Measurements from ENCODE around the gene RNGTT.

The RNGTT gene

GRCh38 chr6:88712243-88712936 is 251.0 kb downstream of the RNGTT start:
- DNase-seq: no peak

DNA sequence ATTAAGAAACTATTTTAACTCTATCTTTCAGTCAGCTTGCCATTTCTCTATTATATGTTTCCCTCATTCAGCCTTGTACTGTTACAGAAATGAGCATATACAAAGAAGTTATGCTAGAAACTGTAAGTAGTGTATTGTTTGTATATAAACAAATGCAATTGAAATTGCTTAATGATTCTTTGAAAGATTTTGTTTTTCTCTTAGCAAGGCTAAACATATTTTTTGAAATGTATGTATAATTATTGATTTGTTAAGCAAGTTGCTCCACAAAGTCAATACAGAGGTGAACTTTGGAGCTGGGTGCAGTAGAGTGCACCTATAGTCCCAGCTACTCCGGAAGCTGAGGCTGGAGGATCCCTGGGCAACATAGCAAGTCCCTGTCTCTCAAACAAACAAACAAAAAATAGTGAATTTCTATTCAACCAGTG is 253.6 kb downstream of the RNGTT start:
- DNase-seq: no peak

GRCh38 chr6:88708197-88708744 is 255.1 kb downstream of the RNGTT start:
- no peak for DNase-seq

- DNase-seq: no peak
Measured at GRCh38 chr6:88705601-88706000, 257.8 kb downstream of the RNGTT start.

GRCh38 chr6:88704980-88705379 is 258.4 kb downstream of the RNGTT start:
- no peak for DNase-seq

- no peak for DNase-seq
Measured at GRCh38 chr6:88702956-88703556, 260.4 kb downstream of the RNGTT start.

GRCh38 chr6:88698661-88699060 is 264.8 kb downstream of the RNGTT start:
- no peak for DNase-seq

DNA sequence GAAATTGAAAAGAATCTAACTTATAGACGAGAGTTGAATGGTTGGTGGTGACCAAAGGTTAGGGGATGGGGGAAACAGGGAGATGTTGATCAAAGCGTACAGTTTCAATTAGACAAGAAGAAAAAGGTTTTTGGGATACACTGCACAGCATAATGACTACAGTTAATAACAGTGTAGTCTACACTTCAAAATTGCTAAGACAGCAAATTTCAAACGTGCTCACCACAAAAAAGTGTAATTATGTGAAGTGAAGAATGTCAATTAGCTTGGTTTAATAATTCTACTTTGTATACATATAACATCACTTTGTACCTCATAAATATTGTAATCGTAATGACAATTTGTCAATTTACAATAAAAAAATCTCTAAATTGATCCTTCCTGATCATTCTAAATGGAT is 267.5 kb downstream of the RNGTT start:
- DNase-seq: no peak

DNA sequence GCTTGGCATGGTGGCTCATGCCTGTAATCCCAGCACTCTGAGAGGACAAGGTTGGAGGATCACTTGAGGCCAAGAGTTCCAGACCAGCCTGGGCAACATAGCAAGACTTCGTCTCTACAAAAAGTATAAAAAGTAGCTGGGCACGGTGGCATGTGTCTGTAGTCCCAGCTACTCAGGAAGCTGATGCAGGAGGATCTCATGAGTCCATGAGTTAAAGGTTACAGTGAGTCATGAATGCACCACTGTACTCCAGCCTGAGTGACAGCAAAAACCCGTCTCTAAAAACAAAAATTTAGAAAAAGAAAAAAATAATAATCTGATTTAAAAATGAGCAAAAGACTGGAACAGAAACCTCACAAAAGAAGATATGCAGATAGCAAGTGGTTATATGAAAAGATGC is 279.7 kb downstream of the RNGTT start:
- DNase-seq: no peak

DNA sequence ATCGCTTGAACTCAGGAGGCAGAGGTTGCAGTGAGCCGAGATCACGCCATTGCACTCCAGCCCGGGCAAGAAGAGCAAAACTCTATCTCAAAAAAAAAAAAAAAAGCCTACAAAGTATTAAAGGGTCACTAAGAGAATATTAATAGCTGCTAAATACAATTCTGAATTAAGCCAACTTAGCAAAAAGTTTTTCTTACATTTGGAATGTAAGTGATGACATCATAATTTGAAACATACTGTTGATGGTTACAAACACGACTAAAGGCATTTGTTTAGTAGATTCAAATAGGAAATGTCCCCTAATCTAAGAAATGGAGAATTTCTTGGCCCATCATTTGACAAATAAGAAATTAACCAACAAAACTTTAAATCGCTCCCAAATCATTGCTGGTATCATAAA is 282.8 kb downstream of the RNGTT start:
- DNase-seq: no peak

DNA sequence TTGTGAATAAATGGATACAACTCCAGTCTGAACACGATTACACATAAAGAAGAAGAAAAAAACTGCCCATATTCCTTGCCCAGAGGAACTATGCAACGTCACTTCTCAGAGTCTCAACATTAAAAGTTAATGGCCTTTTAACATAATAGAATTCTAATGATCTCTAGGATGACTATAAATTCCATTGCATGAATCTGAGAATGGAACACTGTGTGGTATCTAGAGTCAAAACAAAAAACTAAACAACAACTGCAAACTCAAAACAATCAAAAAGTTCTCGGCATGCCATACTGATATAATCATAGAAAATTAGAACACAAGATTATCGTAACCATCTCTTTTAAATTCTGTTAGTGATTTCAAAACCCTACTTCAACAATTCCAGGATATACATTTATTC is 283.6 kb downstream of the RNGTT start:
- DNase-seq: no peak

GRCh38 chr6:88677356-88677755 is 286.1 kb downstream of the RNGTT start:
- DNase-seq: no peak

DNA sequence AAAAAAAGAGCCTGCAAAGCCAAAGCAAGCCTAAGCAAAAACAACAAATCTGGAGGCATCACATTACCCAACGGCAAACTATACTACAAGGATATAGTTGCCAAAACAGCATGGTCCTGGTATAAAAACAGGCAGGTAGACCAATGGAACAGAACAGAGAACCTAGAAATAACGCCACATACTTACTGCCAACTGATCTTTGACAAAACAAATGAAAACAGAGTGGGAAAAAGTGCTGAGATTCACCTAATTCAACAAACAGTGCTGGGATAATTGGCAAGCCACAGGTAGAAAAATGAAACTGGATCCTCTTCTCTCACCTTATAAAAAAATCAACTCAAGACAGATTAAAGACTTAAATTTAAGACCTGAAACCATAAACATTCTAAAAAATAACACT is 291.8 kb downstream of the RNGTT start:
- no peak for DNase-seq

DNA sequence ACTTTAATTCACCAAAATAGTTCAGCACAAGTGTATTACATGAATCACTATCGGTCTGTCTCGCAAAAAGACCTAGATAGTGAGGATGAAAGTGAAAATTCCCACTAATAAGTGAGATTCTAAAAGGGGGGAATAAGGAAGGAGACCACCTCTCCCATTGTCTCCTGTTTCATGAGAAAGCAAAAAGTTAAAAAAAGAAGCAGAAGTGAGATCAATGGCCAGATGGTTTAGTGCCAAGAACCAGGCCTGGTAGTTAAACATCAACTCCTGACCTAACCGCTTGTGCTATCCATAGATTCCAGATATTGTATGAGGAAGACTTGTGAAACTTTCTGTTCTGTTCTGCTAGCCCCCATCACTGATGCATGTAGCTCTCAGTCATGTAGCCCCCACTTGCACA is 293.0 kb downstream of the RNGTT start:
- DNase-seq: no peak

DNA sequence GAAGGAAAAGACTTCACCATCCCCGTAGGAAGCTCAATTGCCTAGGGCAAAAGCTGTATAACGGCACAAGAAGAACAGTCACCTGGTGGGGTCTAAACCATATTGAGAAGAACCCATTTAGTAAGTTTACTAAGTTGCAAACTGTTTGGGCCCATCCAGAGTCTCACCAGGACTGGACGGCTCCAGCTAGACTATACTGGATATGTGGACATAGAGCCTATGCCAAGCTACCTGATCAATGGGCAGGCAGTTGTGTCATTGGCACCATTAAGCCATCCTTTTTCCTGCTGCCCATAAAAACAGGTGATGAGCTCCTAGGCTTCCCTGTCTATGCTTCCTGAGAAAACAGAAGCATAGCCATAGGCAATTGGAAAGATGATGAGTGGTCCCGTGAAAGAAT is 293.9 kb downstream of the RNGTT start:
- no peak for DNase-seq

GRCh38 chr6:88666901-88667300 is 296.5 kb downstream of the RNGTT start:
- no peak for DNase-seq

DNA sequence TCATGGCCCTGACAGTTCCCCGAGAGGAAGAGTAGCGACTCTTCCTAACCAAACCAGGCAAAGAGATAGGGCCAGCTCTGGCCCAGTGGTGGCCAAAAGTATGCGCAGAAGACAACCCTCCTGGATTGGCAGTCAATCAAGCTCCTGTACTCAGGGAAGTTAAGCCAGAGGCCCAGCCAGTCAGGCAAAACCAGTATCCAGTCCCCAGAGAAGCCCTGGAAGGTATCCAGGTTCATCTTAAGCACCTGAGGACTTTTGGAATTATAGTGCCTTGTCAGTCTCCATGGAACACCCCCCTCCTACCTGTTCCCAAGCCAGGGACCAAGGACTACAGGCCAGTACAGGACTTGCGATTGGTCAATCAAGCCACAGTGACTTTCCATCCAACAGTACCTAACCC is 298.3 kb downstream of the RNGTT start:
- DNase-seq: no peak

GRCh38 chr6:88663801-88664200 is 299.6 kb downstream of the RNGTT start:
- DNase-seq: no peak

GRCh38 chr6:88662653-88663174 is 300.7 kb downstream of the RNGTT start:
- no peak for DNase-seq

- DNase-seq: no peak
Measured at GRCh38 chr6:88662163-88662580, 301.2 kb downstream of the RNGTT start.

- no peak for DNase-seq
Measured at GRCh38 chr6:88661136-88661535, 302.3 kb downstream of the RNGTT start.

DNA sequence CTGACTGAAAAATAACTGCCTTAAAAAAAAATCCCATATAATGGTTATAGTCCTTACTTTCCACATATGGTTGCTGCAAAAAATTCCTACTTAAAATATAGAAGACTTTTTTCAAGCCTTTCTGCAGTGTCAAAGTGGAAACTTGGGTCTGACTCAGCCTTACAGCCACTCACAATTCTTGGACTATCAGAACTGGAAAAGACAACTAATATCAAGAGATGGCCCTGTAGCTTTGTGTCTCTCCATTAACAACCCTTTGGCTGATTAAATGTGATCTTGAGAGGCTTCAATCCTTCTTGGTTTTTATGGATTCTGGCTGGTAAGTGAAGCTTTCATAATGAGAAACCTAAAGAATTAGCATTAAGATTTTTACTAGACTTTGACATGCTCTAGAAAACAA is 307.8 kb downstream of the RNGTT start:
- DNase-seq: no peak

- no peak for DNase-seq
Measured at GRCh38 chr6:88653936-88654335, 309.5 kb downstream of the RNGTT start.

- no peak for DNase-seq
Measured at GRCh38 chr6:88651400-88651799, 312.0 kb downstream of the RNGTT start.
